Endothelial cell of umbilical vein (primary cell): ENCODE measurements around the gene C5. TPM values are rescaled to one million over a fixed set of nuclear protein-coding genes. Genes with fewer than 3 reads are reported as not detected.

Source experiments
- BruUV-seq: library from RNA; stranded (reverse); fragments of 400-500 nt; replicated peaks from 2 replicates; lab custom pipeline; 2021; lab: Mats Ljungman, UMichigan
- CTCF ChIA-PET: fragments of 300-600, 350-600 bp; sonication (Branson Sonifier 250); formaldehyde crosslinking; loops from one replicate; lab custom pipeline; 2021; ENCODE audit warnings: antibody characterized with exemption, inconsistent platforms; lab: Charles Lee
- POLR2A ChIA-PET: fragments of 300-600, 350-600 bp; sonication (Branson Sonifier 250); formaldehyde crosslinking; loops from one replicate; lab custom pipeline; 2021; ENCODE audit warnings: antibody characterized with exemption, inconsistent platforms; lab: Charles Lee
- DNase-seq: peaks from one replicate; pipeline ENCODE4 v3.0.0-alpha.2; 2011; ENCODE audit warnings: low read depth, low spot score
- FAIRE-seq: peaks from 2 replicates; lab custom pipeline; 2011; peaks lifted over from hg19 to GRCh38; lab: Jason Lieb, UNC
- H2AFZ ChIP-seq: 2 replicates; pipeline ENCODE4 v1.6.0; 2012; ENCODE audit warnings: low read depth, low read length, control low read depth, inconsistent platforms
- H3K27ac ChIP-seq: 2 replicates; pipeline ENCODE4 v1.5.1; 2011; ENCODE audit warnings: low read depth, mild to moderate bottlenecking, control low read depth, low read length, moderate library complexity; ENCODE audit not compliant: insufficient read depth
- H3K27me3 ChIP-seq, 2 experiments: 2 replicates each; pipeline versions ENCODE4 v1.6.0 to v1.6.1; 2011; ENCODE audit warnings: low read length in 2 of 2, mixed read lengths in 1 of 2; ENCODE audit not compliant: control insufficient read depth in 2 of 2, insufficient read depth in 2 of 2
- H3K36me3 ChIP-seq, 2 experiments: 2 replicates in 1 of 2; 3 replicates in 1 of 2; pipeline ENCODE4 v1.5.1; 2011; ENCODE audit warnings: low read length in 2 of 2, mild to moderate bottlenecking in 1 of 2, moderate library complexity in 1 of 2; ENCODE audit not compliant: control insufficient read depth in 2 of 2, insufficient read depth in 2 of 2; ENCODE audit errors: extremely low read depth in 1 of 2
- H3K4me1 ChIP-seq: 3 replicates; pipeline ENCODE4 v1.5.1; 2011; ENCODE audit warnings: mild to moderate bottlenecking, low read length; ENCODE audit not compliant: control insufficient read depth, insufficient read depth; ENCODE audit errors: extremely low read depth
- H3K4me2 ChIP-seq: 2 replicates; pipeline ENCODE4 v1.6.1; 2011; ENCODE audit warnings: low read length, control low read depth, mixed read lengths; ENCODE audit not compliant: insufficient read depth
- H3K4me3 ChIP-seq, 3 experiments: fragments of 200-600 bp in 1 of 3; sonication (generic), shearing (Covaris generic) in 1 of 3; replicated peaks in 1 of 3; 2 replicates each; pipeline ENCODE4 v1.5.1; 2011 to 2016; ENCODE audit warnings: control low read depth in 3 of 3, low read length in 3 of 3, mild to moderate bottlenecking in 2 of 3, inconsistent platforms in 1 of 3, low read depth in 1 of 3, moderate library complexity in 1 of 3; ENCODE audit not compliant: insufficient read depth in 1 of 3
- H3K79me2 ChIP-seq: 2 replicates; pipeline ENCODE4 v1.6.0; 2012; ENCODE audit warnings: low read length, inconsistent platforms; ENCODE audit not compliant: control insufficient read depth, insufficient read depth
- H3K9ac ChIP-seq: replicated peaks from 2 replicates; pipeline ENCODE3; 2011; ENCODE audit warnings: low read length, control low read depth; ENCODE audit not compliant: insufficient read depth; ENCODE audit errors: extremely low read depth
- H3K9me1 ChIP-seq: replicated peaks from 3 replicates; pipeline ENCODE4 v1.6.0; 2011; ENCODE audit warnings: mild to moderate bottlenecking, low read length; ENCODE audit not compliant: control insufficient read depth, insufficient read depth; ENCODE audit errors: extremely low read depth
- H3K9me3 ChIP-seq: replicated peaks from 2 replicates; pipeline ENCODE4 v1.5.1; 2012; ENCODE audit warnings: low read length, inconsistent platforms; ENCODE audit not compliant: control insufficient read depth, insufficient read depth
- H4K20me1 ChIP-seq: replicated peaks from 2 replicates; pipeline ENCODE3; 2011; ENCODE audit warnings: mild to moderate bottlenecking, low read length; ENCODE audit not compliant: control insufficient read depth, insufficient read depth; ENCODE audit errors: extremely low read depth
- EZH2 ChIP-seq: IDR thresholded peaks from 2 replicates; pipeline ENCODE4 v1.6.1; 2012; ENCODE audit warnings: borderline replicate concordance, low read depth, mild to moderate bottlenecking, moderate library complexity, low read length, inconsistent platforms; ENCODE audit not compliant: severe bottlenecking
- FOS ChIP-seq: IDR thresholded peaks from 2 replicates; pipeline ENCODE4 v1.6.1; 2011; ENCODE audit warnings: mild to moderate bottlenecking, low read length, moderate library complexity, borderline replicate concordance; ENCODE audit not compliant: insufficient read depth
- GATA2 ChIP-seq: IDR thresholded peaks from 2 replicates; pipeline ENCODE4 v1.7.0; 2011; ENCODE audit warnings: low read depth, mild to moderate bottlenecking, moderate library complexity, mixed read lengths, low read length; ENCODE audit not compliant: insufficient read length, insufficient read depth
- JUN ChIP-seq: IDR thresholded peaks from 2 replicates; pipeline ENCODE4 v1.6.1; 2011; ENCODE audit warnings: borderline replicate concordance, low read depth; ENCODE audit not compliant: insufficient read length, insufficient read depth
- MYC ChIP-seq: IDR thresholded peaks from one replicate; pipeline ENCODE4 v1.6.1; 2011; ENCODE audit warnings: mild to moderate bottlenecking, low read depth, low read length
- POLR2A ChIP-seq: IDR thresholded peaks from 2 replicates; pipeline ENCODE4 v1.6.1; 2012; ENCODE audit warnings: low read depth, mild to moderate bottlenecking, control low read depth, low read length
- POLR2AphosphoS5 ChIP-seq: IDR thresholded peaks from 2 replicates; pipeline ENCODE4 v1.6.1; 2012; ENCODE audit warnings: low read depth, mild to moderate bottlenecking, control low read depth, low read length, moderate library complexity; ENCODE audit not compliant: insufficient read depth
- dilution Hi-C: fragments of 300-500 bp; cut with MboI; formaldehyde crosslinking; loops from one replicate; pipeline ENCODE4 v1.15.0; 2019; ENCODE audit warnings: low sequenced_read_pairs; ENCODE audit not compliant: extremely low pct_ligation_motif_present
- intact Hi-C: fragments of 100-400 bp; cut with micrococcal nuclease; formaldehyde crosslinking; loops from one replicate; pipeline ENCODE4 v1.10.0; 2022
- polyA plus RNA-seq, 4 experiments: library from polyadenylated mRNA; depleted of rRNA in 3 of 4; stranded (reverse) in 3 of 4; unstranded in 1 of 4; fragments of >200 nt; gene quantifications; 2 replicates each; pipeline versions ENCODE4 v1.2.1 to v1.2.3, GENCODE V29; 2011 to 2012; ENCODE audit warnings: missing spikeins in 1 of 4
- total RNA-seq: library from RNA; stranded (reverse); gene quantifications from 2 replicates; pipeline ENCODE4 v1.2.3, GENCODE V29; 2021
- TF ChIP-seq, protein P1 (sequence below): IDR thresholded peaks from 2 replicates; pipeline ENCODE4 v1.6.1; 2011; ENCODE audit not compliant: insufficient read depth, insufficient read length
- TF ChIP-seq, protein P2 (sequence below), 2 donors: IDR thresholded peaks; 1 replicate in 1 of 2; 2 replicates in 1 of 2; pipeline ENCODE4 v1.5.1; 2011; ENCODE audit warnings: low read length in 2 of 2, mild to moderate bottlenecking in 2 of 2, moderate library complexity in 2 of 2, control low read depth in 1 of 2, inconsistent platforms in 1 of 2, low read depth in 1 of 2; ENCODE audit not compliant: insufficient read depth in 1 of 2; ENCODE audit errors: extremely low read depth in 1 of 2

The C5 gene
- total and polyA plus RNA-seq, 2 donors (not counting 3 experiments of a cell fraction or from before 2014, with no cell fraction given): 0.79 to 1.6 TPM

DNA sequence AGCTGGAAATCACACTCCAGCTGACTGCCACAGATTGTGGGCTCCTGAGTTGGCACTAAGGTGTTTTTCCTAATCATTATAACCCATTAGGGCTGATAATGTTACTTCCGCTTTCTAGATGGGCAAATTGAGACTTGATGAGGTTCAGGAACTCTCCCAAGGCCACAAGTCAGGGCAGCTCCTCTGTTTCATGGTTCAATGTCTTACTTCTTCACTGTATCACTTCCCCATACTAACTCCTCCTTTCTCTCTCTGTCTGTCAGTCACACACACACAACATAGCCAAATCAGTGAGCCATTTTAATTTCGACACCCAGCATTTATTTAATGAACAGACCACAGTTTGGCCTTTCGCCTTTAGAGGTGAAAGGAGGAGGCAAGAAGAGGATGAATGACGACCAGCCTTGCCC lies 105.6 kb downstream of the C5 start:
- H3K4me3 ChIP-seq: no peak overlapping the region
- FAIRE-seq (no peak), DNase-seq (no peak)
- POLR2A ChIA-PET: no interaction called here
- TF ChIP-seq POLR2A (no peak), GATA2 (no peak), POLR2AphosphoS5 (no peak), JUN (no peak), MYC (no peak), FOS (no peak), EZH2 (no peak)
- TF ChIP-seq, protein P1, sequence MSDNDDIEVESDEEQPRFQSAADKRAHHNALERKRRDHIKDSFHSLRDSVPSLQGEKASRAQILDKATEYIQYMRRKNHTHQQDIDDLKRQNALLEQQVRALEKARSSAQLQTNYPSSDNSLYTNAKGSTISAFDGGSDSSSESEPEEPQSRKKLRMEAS: no peak
- TF ChIP-seq, protein P2, sequence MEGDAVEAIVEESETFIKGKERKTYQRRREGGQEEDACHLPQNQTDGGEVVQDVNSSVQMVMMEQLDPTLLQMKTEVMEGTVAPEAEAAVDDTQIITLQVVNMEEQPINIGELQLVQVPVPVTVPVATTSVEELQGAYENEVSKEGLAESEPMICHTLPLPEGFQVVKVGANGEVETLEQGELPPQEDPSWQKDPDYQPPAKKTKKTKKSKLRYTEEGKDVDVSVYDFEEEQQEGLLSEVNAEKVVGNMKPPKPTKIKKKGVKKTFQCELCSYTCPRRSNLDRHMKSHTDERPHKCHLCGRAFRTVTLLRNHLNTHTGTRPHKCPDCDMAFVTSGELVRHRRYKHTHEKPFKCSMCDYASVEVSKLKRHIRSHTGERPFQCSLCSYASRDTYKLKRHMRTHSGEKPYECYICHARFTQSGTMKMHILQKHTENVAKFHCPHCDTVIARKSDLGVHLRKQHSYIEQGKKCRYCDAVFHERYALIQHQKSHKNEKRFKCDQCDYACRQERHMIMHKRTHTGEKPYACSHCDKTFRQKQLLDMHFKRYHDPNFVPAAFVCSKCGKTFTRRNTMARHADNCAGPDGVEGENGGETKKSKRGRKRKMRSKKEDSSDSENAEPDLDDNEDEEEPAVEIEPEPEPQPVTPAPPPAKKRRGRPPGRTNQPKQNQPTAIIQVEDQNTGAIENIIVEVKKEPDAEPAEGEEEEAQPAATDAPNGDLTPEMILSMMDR (IDR thresholded peaks at IDR 0.05; ENCODE audit: extremely low read depth in 1 of 2, insufficient read depth in 1 of 2, low read depth in 1 of 2, low read length in 2 of 2): no peak
- no peak overlapping the region for H3K4me2 ChIP-seq
- dilution Hi-C loops (no loop called here), intact Hi-C loops (no loop called here)
- peaks cover 54% of the 10 kb centered on the region for H3K4me1 ChIP-seq
- H3K9me3 ChIP-seq: no peaks in the 10 kb centered on the region
- no TSS peak for BruUV-seq
- no peaks in the 10 kb centered on the region for H3K9me1 ChIP-seq
- no peaks in the 10 kb centered on the region for H4K20me1 ChIP-seq
- no peaks in the 10 kb centered on the region for H3K27me3 ChIP-seq
- H3K9ac ChIP-seq: no peak overlapping the region
- CTCF ChIA-PET: interaction anchor here (2.4 to 2.8 kb wide), 2 partner anchors 37 to 115 kb away, joined by 6 to 13 read pairs; no protein-coding TSS in a partner anchor
- H3K36me3 ChIP-seq: no peaks in the 10 kb centered on the region
- no peaks in the 10 kb centered on the region for H3K79me2 ChIP-seq
- H3K27ac ChIP-seq: no peak overlapping the region
- peak overlapping the region; percentile 54 for H2AFZ ChIP-seq
